DMS114 treated with DMSO at 0.1 percent for 48 hours (cell line): Measurements from ENCODE around the gene KRTAP13-3.

Source experiments
- DNase-seq: peaks from one replicate; lab custom pipeline; 2025; ENCODE audit not compliant: unreplicated experiment; lab: John Stamatoyannopoulos, UW

The KRTAP13-3 gene, protein sequence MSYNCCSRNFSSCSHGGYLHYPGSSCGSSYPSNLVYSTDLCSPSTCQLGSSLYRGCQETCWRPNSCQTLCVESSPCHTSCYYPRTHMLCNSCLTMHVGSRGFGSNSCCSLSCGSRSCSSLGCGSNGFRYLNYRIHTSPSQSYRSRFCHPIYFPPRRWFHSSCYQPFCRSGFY

GRCh38 chr21:30425826-30426225 lies at the start of gene KRTAP13-3:
TSS of gene KRTAP13-3 (minus strand) at chr21:30425926. CDS start at chr21:30425912, 14 bp downstream.
- DNase-seq = no peak

DNA sequence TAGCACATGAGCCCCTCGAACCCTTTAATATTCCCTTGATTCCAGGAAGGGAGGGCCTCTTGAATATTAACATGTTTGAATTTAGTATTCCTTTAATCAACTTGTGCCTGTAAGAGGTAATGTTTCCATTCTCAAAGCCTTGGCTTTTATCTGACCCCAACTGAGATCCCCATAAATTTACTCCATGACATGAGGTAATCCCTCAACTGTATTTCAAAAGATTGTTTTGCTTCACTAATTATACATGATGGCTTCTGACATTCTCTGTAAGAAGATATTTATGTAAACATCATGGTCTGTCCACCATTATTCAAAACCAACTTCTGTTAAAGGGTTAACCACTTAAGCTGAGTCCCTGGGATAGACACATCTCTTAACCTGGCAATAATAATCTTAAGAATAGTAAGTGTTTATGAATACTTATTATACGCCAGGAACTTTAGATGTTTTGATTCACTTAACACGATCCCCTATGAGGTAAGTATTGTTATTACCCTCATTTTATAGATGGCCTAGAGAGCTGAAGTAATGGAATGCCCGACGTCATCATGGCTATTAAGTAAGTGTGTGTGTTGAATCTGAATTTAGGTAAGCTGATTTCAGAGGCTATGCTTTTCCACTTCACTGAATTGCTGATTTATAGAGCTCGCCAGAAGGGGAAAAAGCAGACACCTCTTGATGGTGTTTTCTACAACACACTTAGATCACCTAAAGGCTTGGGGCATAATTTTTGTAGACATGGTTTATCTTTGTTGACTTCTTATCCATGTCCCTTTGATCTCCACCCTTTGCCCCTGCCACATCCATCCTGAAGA lies 43.4 kb upstream of the KRTAP13-3 start:
- DNase-seq = no peak

- peak; percentile 2 for DNase-seq
Measured at GRCh38 chr21:30463713-30464112, 38.0 kb upstream of the KRTAP13-3 start.

DNA sequence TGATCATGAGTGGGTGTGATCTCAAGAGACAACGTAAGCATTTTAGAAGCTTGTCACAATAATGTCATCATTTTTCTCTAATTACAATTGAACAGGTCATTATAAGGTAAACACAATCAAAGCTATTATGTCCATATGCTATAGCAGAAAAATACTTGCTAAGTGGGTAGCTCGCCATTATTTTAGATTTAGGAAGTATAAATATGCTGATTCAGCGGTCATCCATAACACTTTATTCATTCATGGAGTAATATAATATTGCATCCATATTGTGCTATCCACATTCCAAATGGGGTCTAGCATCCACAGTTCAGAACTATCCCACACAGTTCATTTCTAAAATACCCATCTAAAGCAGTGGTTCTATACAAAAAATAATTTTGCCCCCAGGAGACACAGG lies 22.8 kb upstream of the KRTAP13-3 start:
- DNase-seq = no peak

GRCh38 chr21:30447056-30447455 lies 21.3 kb upstream of the KRTAP13-3 start:
- no peak for DNase-seq

GRCh38 chr21:30444204-30444603 lies 18.5 kb upstream of the KRTAP13-3 start:
- no peak for DNase-seq

DNA sequence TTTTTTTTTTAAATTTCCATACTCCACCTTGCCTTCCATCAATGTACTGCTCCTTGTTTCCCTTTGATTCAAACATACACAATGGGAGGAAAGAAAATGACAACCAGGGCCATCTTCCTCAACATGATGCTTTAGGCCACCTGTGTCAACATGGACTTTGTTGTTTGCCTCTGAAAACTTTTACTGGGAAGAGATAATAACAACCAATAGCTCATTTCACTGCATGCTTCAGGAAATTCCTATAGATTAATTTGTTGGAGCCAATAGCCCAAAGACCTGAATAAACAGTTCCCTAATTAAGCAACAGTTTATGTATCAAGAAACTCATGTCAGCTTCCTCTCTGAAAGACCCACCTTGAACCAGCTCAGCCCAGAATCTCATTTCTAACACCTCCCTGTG lies 17.5 kb upstream of the KRTAP13-3 start:
- no peak for DNase-seq

DNA sequence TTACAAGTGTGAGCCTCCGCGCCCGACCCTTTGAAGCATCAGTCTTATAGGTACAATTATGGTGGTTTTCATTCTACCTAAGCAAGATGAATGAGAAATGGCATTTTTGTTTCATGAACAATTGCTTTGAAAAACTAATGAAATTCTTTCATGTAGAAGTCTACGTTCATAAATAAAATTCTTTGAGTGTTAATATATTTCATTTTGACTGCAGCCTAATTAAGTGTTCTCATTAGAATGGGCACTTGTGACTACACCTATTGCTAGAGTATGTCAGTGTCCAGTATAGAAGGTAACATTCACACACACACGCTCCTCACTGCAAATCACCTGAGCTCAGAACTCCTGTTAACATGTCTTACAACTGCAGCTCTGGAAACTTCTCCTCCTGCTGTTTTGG lies 14.2 kb upstream of the KRTAP13-3 start, which contains the start of gene KRTAP15-1:
TSS of gene KRTAP15-1 (plus strand) at position 301 of the 400 bp plus-strand sequence. CDS start at position 354, 53 bp downstream.
- no peak for DNase-seq

DNA sequence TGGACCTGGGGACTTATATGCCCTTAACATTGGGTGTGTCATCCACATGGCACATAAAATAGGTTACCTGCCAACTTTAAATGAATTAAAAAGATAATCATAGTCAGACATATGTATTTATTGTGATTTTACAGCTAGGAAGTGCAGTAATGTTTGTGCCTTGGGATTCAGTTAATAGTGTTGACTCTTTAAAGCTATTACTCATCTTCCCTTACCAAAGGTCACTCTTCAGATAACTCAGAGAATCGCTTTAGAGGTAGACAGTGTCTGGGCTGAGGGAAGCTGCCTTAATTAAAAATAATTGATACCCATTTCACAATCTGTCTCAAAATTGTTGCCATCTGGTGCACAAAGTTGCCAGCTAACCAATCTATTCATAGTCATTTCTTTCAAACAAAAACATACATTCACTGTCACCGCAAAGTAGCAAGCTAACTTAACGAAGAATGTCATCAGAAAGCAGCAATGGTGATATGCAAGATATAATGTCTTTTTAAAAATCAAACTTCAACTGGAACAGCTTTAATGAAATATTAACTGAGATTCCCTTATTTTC lies 11.4 kb upstream of the KRTAP13-3 start:
- no peak for DNase-seq

DNA sequence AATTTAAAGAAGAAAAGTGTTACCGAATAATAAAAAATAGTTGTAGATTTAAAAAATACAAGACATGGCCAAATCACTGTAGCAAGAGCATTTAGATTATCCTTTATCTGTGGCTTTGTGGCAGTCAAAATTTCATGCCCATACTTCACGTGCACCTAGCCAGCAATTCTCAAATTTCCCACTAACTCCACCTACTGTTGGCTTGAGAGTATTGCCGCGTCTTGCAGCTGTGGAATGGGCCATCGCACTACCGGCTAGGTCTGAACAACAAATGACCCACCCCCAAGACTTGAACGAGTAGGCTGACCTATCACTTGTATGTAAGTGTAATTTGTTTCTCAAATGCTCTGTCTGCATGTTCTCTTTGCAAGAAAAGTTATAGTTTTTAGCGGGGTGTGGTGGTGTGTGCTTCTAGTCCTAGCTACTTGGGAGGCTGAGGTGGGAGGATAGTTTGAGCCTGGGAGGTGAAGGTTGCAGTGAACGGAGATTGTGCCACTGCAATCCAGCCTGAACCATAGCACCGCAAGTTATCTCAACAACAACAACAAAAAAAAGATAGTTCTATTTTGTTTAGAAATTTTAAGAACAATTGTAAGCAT lies 8.4 kb upstream of the KRTAP13-3 start:
- DNase-seq = peak; percentile 13

DNA sequence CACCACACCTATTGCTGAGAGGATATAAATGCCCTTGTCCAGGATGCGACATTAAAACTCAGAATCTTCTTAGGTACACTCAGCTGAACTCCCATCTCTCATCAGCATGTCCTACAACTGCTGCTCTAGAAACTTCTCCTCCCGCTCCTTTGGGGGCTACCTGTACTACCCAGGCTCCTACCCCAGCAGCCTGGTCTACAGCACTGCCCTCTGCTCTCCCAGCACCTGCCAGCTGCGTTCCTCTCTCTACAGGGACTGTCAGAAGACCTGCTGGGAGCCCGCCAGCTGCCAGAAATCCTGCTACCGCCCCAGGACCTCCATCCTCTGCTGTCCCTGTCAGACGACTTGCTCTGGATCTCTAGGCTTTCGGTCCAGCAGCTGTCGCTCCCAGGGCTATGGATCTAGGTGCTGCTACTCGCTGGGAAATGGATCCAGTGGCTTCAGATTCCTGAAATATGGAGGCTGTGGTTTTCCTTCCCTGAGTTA lies 4.5 kb upstream of the KRTAP13-3 start, which contains the start of gene KRTAP13-4:
TSS of gene KRTAP13-4 (plus strand) at position 51 of the 486 bp plus-strand sequence. CDS start at position 107, 56 bp downstream.
- no peak for DNase-seq

- no peak for DNase-seq
Measured at GRCh38 chr21:30426731-30427130, 1.0 kb upstream of the KRTAP13-3 start.

GRCh38 chr21:30415993-30416392 lies 9.7 kb downstream of the KRTAP13-3 start:
- no peak for DNase-seq

DNA sequence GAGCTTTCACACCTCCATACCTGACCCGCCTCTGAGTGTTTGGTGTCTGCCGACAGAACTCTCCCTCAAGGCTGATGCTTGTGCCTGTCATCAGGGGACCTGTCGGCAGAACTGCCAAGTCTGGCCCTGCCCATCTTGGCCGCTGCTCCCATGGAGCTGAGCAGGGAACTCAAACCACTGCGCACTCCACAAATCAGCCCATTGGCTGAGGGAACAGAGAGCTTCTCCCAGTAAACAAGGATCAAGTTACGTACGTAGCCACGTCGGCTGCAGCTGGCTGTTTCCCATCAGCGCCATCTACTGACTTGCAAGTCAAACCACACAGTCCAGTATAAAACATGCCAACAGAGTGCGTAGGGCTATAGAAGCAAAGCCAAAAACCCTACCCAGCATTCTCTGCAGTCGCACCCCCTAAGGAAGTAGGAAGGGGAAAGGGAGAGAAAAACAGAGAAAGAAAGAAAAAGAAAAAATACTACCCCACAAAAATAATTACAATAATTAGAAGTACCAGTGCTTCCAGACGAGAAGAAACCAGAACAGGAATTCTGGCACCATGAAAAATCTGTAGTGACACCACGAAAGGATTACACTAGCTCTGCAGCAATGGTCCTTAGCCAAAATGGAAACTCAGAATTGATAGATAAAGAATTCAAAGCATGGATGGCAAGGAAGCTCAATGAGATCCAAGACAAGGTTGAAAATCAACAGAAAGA lies 16.8 kb downstream of the KRTAP13-3 start:
- DNase-seq = peak; percentile 16

GRCh38 chr21:30395731-30396130 lies 30.0 kb downstream of the KRTAP13-3 start, which contains the start of gene KRTAP13-1:
TSS of gene KRTAP13-1 (plus strand) at chr21:30396031. CDS start at chr21:30396087, 56 bp downstream.
- no peak for DNase-seq

DNA sequence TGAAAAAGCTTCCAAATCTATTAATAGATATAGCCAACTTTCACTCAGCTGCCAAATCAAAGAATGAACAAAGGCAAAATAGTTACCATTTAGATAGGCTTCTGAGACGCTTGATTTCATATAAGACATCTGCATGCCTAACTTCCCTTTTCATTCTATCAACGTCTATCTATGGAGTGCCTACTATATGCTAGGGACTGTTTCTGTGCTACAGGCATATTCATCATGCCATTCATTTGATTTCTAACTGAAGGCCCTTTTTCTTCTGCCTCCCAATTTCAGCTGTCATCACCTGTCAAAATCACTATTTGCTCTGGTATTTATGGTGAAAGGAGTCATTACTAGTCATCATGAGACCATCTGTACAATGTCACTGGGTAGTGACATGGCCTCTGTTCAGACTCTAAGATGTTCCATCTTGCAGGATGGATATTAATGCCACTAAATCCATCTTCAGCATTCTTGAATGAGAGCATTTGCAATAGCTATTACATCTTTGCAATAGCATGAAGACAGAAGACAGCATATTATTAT lies 34.2 kb downstream of the KRTAP13-3 start:
- no peak for DNase-seq

DNA sequence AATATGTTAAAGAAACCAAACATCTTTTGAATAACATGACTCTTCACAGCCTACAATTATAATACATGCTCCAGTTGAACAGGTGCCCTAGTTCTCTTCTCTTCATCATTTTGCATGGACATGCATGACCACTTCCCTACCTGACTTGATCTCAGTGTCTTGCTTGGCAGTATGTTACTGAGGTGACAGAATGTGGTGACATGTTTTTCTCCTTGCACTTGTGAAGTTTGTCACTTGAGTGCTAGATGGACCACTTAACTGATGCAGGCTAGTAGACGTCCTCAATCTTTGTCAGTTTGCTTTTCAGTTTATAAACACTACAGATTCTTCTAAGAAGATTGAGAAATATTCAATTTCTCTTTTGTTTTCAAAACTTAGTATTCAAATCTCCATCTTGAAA lies 43.5 kb downstream of the KRTAP13-3 start:
- no peak for DNase-seq
